GM18861 (cell line): ENCODE data around the gene RTP2.
"Not testable (repeated sequence)": the region's sequence is repeated elsewhere in the genome, so short reads cannot be mapped to it uniquely, and the experiment has no call there.

Source experiments
- ATAC-seq: cut with Tn5 transposase; IDR thresholded peaks from one replicate; pipeline ENCODE4 v1.9.1; 2021; ENCODE audit not compliant: unreplicated experiment

RTP2 gene

GRCh38 chr3:187717572-187717971 lies 15.2 kb upstream of the RTP2 start:
- ATAC-seq: no peak

GRCh38 chr3:187714404-187714979 lies 12.1 kb upstream of the RTP2 start:
- peak; percentile 87 for ATAC-seq

- ATAC-seq: no peak
Measured at GRCh38 chr3:187713504-187713903, 11.1 kb upstream of the RTP2 start.

- ATAC-seq: no peak
Measured at GRCh38 chr3:187709155-187709554, 6.8 kb upstream of the RTP2 start.

GRCh38 chr3:187708696-187709095 lies 6.3 kb upstream of the RTP2 start:
- no peak for ATAC-seq

GRCh38 chr3:187706971-187707370 lies 4.6 kb upstream of the RTP2 start:
- ATAC-seq: no peak

- ATAC-seq: no peak
Measured at GRCh38 chr3:187705164-187705563, 2.8 kb upstream of the RTP2 start.

- no peak for ATAC-seq
Measured at GRCh38 chr3:187700249-187700648, 2.1 kb downstream of the RTP2 start.

- ATAC-seq: no peak
Measured at GRCh38 chr3:187698499-187699399, 3.6 kb downstream of the RTP2 start.

- no peak for ATAC-seq
Measured at GRCh38 chr3:187696021-187696420, 6.3 kb downstream of the RTP2 start.

GRCh38 chr3:187695449-187695848 lies 6.9 kb downstream of the RTP2 start:
- ATAC-seq: no peak

- no peak for ATAC-seq
Measured at GRCh38 chr3:187694801-187695200, 7.6 kb downstream of the RTP2 start.

GRCh38 chr3:187693431-187693830 lies 8.9 kb downstream of the RTP2 start:
- no peak for ATAC-seq

GRCh38 chr3:187689984-187690383 lies 12.4 kb downstream of the RTP2 start:
- no peak for ATAC-seq

GRCh38 chr3:187686621-187687273 lies 15.6 kb downstream of the RTP2 start:
- no peak for ATAC-seq

GRCh38 chr3:187685948-187686347 lies 16.4 kb downstream of the RTP2 start:
- ATAC-seq: no peak

GRCh38 chr3:187684880-187685279 lies 17.5 kb downstream of the RTP2 start:
- no peak for ATAC-seq

GRCh38 chr3:187684444-187684843 lies 17.9 kb downstream of the RTP2 start:
- ATAC-seq: no peak

GRCh38 chr3:187681756-187682155 lies 20.6 kb downstream of the RTP2 start:
- ATAC-seq: not testable (repeated sequence)

- ATAC-seq: no peak
Measured at GRCh38 chr3:187679638-187680396, 22.5 kb downstream of the RTP2 start.

- ATAC-seq: no peak
Measured at GRCh38 chr3:187678726-187679268, 23.6 kb downstream of the RTP2 start.
